Spleen (tissue), 7 donors: ENCODE results near the gene TRPC6.

Experiments
- POLR2A ChIP-seq, 3 donors: fragments of 450-650 bp; IDR thresholded peaks; one replicate each; pipeline ENCODE4 v1.5.1; 2017; ENCODE audit warnings: antibody characterized with exemption in 3 of 3, mild to moderate bottlenecking in 1 of 3
- TF ChIP-seq, protein P1 (sequence below), 11 experiments: fragments of 200-600 bp in 7 of 11; fragments of 450-650 bp in 4 of 11; sonication (generic) in 4 of 11; IDR thresholded peaks in 8 of 11; conservative IDR thresholded peaks in 3 of 11; 1 replicate in 7 of 11; 2 replicates in 4 of 11; pipeline versions ENCODE4 v1.4.0 to v1.8.0; 2016 to 2021; ENCODE audit warnings: antibody characterized with exemption in 11 of 11, inconsistent platforms in 4 of 11, mild to moderate bottlenecking in 1 of 11
- donor health status: DM: no; HTN: no; CAD: no; lungs with moderate emphysema.
- donor health status: DM: no; HTN: no; CAD: no.
- donor health status: DM: no; HTN: no; CAD: no.

DNA sequence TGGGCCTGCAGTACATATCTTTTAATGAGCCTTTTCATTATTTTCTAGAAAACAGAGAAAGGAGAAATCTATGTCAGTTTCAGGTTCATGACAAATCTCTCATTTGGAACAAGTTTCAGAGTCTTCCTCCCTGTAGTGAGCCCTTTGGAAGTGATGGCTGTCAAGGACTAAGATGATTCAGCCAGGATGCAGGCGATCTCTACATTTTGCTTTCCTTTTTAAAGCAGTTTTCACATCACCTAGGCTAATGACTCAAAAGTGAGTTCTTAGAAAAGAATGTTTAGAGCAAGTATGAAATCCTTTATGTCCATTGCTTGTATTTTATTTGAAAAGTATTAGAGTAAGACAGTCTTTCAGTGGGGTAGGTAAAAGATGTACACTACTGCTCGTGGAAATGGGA, 130.1 kb downstream of the TRPC6 start:
- TF ChIP-seq, protein P1, sequence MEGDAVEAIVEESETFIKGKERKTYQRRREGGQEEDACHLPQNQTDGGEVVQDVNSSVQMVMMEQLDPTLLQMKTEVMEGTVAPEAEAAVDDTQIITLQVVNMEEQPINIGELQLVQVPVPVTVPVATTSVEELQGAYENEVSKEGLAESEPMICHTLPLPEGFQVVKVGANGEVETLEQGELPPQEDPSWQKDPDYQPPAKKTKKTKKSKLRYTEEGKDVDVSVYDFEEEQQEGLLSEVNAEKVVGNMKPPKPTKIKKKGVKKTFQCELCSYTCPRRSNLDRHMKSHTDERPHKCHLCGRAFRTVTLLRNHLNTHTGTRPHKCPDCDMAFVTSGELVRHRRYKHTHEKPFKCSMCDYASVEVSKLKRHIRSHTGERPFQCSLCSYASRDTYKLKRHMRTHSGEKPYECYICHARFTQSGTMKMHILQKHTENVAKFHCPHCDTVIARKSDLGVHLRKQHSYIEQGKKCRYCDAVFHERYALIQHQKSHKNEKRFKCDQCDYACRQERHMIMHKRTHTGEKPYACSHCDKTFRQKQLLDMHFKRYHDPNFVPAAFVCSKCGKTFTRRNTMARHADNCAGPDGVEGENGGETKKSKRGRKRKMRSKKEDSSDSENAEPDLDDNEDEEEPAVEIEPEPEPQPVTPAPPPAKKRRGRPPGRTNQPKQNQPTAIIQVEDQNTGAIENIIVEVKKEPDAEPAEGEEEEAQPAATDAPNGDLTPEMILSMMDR (IDR thresholded peaks at IDR 0.05 in 8 of 11, conservative IDR thresholded peaks at IDR 0.05 in 3 of 11), result no peak
- TF ChIP-seq POLR2A (IDR thresholded peaks at IDR 0.05), result no peak
